Measurements from ENCODE around the gene C11orf58.

Gene C11orf58

DNA sequence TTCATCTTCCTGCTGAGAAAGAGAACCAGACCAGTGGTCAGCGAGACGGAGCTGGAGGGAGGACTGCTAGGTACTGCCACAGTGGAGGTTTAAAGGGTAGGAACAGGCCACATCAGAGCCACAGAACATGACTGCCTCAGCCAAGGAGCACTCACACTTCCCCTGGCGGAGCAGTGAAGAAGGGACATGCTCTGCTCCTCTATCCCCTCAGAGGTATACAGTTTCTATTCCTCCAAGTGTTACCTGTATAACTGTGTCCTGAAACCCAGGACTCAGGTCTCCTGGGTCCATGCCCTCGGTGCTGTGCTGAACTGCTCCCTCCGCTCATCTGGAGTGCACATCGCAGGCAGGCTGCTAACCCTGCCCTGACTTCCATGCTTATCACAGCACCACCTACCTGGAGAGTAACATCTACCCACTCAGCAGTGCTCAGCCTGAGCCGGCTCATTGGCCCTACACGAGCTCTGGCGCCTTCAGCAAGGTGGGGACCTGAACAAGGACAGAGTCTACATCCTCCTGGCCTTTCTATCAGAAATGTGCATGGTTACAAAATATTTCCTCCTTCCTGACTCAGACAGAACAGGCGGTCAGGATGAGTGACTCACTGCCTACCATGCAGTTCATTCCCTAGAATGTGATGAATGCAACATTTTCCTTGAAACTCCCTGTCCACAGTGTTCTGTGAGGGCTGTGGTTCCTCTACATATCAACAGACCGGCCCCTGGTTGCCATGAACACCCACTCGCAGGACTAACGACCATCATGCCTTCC, 52.9 kb downstream of the C11orf58 start:
- Histone ChIP-seq H3K27ac (ENCODE audit: insufficient read depth, low read length, poor library complexity, severe bottlenecking) (no peak overlapping the region), H3K4me3 (ENCODE audit: insufficient read depth, low read depth, low read length, poor library complexity, severe bottlenecking) (no peak overlapping the region), H3K9me3 (ENCODE audit: control insufficient read depth, low read length) (no peaks in the 10 kb centered on the region), H3K36me3 (ENCODE audit: control insufficient read depth, insufficient read depth, low read length) (no peaks in the 10 kb centered on the region), H3K4me1 (ENCODE audit: control insufficient read depth, insufficient read depth, low read length, poor library complexity, severe bottlenecking) (peaks cover 2% of the 10 kb centered on the region), H3K27me3 (replicated peaks; ENCODE audit: control insufficient read depth, insufficient read depth, low read length, poor library complexity, severe bottlenecking) (no peaks in the 10 kb centered on the region)
- DNase-seq = no peak

DNA sequence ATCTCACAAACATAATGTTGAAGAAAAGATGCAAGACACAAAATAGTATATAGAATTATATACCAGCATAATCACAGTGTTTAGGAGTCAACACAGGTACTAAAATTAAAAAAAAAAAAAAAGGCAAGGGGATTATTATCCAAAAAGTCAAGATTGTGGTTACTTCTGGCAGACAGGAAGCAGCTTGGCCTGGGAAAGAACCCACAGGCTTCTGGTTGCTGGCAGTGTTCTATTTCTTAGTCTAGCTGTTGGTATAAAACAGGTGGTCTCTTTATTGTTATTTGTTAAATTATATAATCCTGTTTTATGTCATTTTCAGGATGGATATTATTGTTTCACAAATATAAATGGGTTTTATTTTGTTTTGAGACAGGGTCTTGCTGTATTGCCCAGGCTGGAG, 54.0 kb downstream of the C11orf58 start:
- no peak overlapping the region for H3K4me3 ChIP-seq (ENCODE audit: insufficient read depth, low read depth, low read length, poor library complexity, severe bottlenecking)
- no peak overlapping the region for H3K27ac ChIP-seq (ENCODE audit: insufficient read depth, low read length, poor library complexity, severe bottlenecking)
- no peaks in the 10 kb centered on the region for H3K9me3 ChIP-seq (ENCODE audit: control insufficient read depth, low read length)
- H3K4me1 ChIP-seq (ENCODE audit: control insufficient read depth, insufficient read depth, low read length, poor library complexity, severe bottlenecking) = peaks cover 2% of the 10 kb centered on the region
- DNase-seq = no peak
- no peaks in the 10 kb centered on the region for H3K36me3 ChIP-seq (ENCODE audit: control insufficient read depth, insufficient read depth, low read length)
- H3K27me3 ChIP-seq (replicated peaks; ENCODE audit: control insufficient read depth, insufficient read depth, low read length, poor library complexity, severe bottlenecking) = no peaks in the 10 kb centered on the region

DNA sequence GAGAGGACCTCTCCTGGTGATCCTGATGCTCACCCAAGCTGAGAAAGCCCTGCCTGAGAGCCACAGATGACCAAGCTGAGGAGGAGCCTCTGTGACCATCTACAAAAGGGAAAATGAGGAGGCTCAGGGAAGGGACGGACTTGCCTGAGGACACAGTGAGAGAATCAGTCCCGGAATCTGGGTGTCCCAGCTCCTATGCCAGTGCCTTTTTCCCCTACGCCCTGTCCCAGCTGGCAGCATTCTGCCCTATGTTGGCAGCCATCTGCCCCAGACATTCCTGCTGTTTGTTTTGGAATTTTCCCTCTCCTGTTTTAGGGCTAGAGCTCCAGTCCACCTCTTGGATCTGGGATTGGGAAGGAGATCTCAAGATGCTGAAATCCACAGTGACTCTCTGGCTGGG, 54.6 kb downstream of the C11orf58 start:
- Histone ChIP-seq H3K4me3 (ENCODE audit: insufficient read depth, low read depth, low read length, poor library complexity, severe bottlenecking) (no peak overlapping the region), H3K27me3 (replicated peaks; ENCODE audit: control insufficient read depth, insufficient read depth, low read length, poor library complexity, severe bottlenecking) (no peaks in the 10 kb centered on the region), H3K27ac (ENCODE audit: insufficient read depth, low read length, poor library complexity, severe bottlenecking) (no peak overlapping the region), H3K36me3 (ENCODE audit: control insufficient read depth, insufficient read depth, low read length) (no peaks in the 10 kb centered on the region), H3K9me3 (ENCODE audit: control insufficient read depth, low read length) (no peaks in the 10 kb centered on the region), H3K4me1 (ENCODE audit: control insufficient read depth, insufficient read depth, low read length, poor library complexity, severe bottlenecking) (peaks cover 2% of the 10 kb centered on the region)
- DNase-seq = no peak

DNA sequence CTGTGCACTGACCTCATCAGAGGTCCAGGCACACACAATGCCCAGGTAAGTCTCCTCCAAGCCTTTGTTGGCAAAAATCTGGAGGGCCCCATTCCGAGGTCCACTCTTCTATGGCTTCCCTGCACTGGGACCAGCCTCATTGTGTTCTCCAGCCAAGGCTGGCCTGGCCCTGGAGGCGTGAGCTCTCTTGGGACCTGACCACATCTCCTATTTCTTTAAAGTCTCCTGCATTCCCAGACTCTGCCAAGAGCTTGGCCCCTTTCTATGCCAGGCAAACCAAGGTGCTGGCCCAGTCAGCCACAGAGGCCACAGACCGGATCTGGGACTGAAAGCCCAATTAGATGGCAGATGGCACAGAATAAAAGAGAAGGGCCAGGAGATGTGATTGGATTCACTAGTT, 55.1 kb downstream of the C11orf58 start:
- Histone ChIP-seq H3K4me3 (ENCODE audit: insufficient read depth, low read depth, low read length, poor library complexity, severe bottlenecking) (no peak overlapping the region), H3K27ac (ENCODE audit: insufficient read depth, low read length, poor library complexity, severe bottlenecking) (no peak overlapping the region), H3K9me3 (ENCODE audit: control insufficient read depth, low read length) (no peaks in the 10 kb centered on the region), H3K27me3 (replicated peaks; ENCODE audit: control insufficient read depth, insufficient read depth, low read length, poor library complexity, severe bottlenecking) (no peaks in the 10 kb centered on the region), H3K36me3 (ENCODE audit: control insufficient read depth, insufficient read depth, low read length) (no peaks in the 10 kb centered on the region), H3K4me1 (ENCODE audit: control insufficient read depth, insufficient read depth, low read length, poor library complexity, severe bottlenecking) (peaks cover 2% of the 10 kb centered on the region)
- DNase-seq = no peak

DNA sequence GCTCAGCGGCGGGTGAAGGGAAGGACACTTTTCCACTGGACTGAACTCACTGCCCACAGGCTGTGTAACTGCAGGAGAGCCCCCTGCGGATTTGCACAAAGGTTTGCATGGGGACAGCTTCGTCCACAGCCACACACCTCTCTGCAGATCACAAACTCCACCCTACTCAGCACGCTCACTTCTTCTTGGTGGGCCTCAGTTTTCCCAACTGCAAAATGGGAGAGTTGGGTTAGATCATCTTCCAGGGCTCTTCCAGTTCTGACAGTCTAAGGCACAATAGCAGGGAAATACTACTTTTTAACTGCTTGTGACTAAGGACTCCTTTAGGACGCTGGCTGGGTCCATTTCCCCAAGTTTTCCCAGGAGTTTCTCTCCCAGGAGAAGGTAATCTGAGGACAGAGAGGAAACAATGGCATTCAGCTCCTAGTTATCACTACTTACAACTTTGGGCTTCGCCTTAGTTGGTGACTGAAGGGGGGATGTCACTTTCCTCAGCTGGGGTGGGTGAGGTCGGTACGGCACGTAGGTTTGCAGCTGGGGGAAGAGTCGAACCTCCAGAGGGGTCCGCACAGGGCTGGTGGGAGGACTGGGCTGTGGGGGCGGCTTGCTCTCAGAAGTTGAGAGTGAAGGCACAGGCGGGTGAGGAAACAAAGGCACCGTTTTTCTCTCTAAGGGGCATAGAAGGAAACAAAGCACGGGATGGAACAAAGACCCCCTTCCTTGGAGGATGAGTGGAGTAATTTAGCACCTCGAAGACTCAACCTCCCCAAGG, 55.8 kb downstream of the C11orf58 start:
- peaks cover 2% of the 10 kb centered on the region for H3K4me1 ChIP-seq (ENCODE audit: control insufficient read depth, insufficient read depth, low read length, poor library complexity, severe bottlenecking)
- no peaks in the 10 kb centered on the region for H3K36me3 ChIP-seq (ENCODE audit: control insufficient read depth, insufficient read depth, low read length)
- DNase-seq = no peak
- no peaks in the 10 kb centered on the region for H3K9me3 ChIP-seq (ENCODE audit: control insufficient read depth, low read length)
- no peaks in the 10 kb centered on the region for H3K27me3 ChIP-seq (replicated peaks; ENCODE audit: control insufficient read depth, insufficient read depth, low read length, poor library complexity, severe bottlenecking)
- no peak overlapping the region for H3K27ac ChIP-seq (ENCODE audit: insufficient read depth, low read length, poor library complexity, severe bottlenecking)
- no peak overlapping the region for H3K4me3 ChIP-seq (ENCODE audit: insufficient read depth, low read depth, low read length, poor library complexity, severe bottlenecking)

DNA sequence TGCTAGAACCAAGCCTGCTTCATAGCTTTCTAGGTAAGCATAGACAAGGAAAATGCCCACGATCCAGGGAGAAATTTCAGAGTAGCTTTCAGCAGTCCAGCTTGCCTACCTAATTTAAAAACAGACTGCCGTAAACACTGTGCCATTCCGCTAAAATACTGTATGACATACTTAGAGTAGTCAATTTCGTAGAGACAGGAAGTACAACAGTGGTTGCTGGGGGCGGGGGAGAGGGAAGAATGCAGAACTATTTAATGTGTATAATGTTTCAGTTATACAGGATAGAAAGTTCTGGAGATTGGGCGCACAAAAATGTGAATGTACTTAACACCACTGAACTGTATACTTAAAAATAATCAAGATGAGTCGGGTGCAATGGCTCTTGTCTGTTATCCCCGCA, 56.7 kb downstream of the C11orf58 start:
- H3K27ac ChIP-seq (ENCODE audit: insufficient read depth, low read length, poor library complexity, severe bottlenecking) = no peak overlapping the region
- H3K4me1 ChIP-seq (ENCODE audit: control insufficient read depth, insufficient read depth, low read length, poor library complexity, severe bottlenecking) = peaks cover 2% of the 10 kb centered on the region
- no peaks in the 10 kb centered on the region for H3K27me3 ChIP-seq (replicated peaks; ENCODE audit: control insufficient read depth, insufficient read depth, low read length, poor library complexity, severe bottlenecking)
- no peak for DNase-seq
- no peaks in the 10 kb centered on the region for H3K9me3 ChIP-seq (ENCODE audit: control insufficient read depth, low read length)
- H3K36me3 ChIP-seq (ENCODE audit: control insufficient read depth, insufficient read depth, low read length) = no peaks in the 10 kb centered on the region
- no peak overlapping the region for H3K4me3 ChIP-seq (ENCODE audit: insufficient read depth, low read depth, low read length, poor library complexity, severe bottlenecking)

DNA sequence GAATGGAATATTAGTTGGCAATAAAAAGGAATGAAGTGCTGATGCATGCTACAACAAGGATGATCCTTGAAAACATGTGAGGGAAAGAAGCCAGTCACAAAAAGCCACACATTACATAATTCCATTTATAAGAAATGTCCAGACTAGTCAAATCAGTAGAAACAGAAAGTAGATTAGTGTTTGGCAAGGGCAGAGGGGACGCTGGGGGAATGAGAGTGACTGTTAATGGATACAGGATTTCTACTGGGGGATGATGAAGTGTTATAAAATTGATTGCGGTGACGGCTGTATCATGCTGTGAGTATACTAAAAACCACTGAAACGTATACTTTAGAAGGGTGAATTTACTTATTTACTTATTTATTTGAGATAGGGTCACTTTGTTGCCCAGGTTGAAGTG, 57.9 kb downstream of the C11orf58 start:
- DNase-seq = no peak
- Histone ChIP-seq H3K4me3 (ENCODE audit: insufficient read depth, low read depth, low read length, poor library complexity, severe bottlenecking) (no peak overlapping the region), H3K36me3 (ENCODE audit: control insufficient read depth, insufficient read depth, low read length) (no peaks in the 10 kb centered on the region), H3K4me1 (ENCODE audit: control insufficient read depth, insufficient read depth, low read length, poor library complexity, severe bottlenecking) (peaks cover 2% of the 10 kb centered on the region), H3K27me3 (replicated peaks; ENCODE audit: control insufficient read depth, insufficient read depth, low read length, poor library complexity, severe bottlenecking) (no peaks in the 10 kb centered on the region), H3K9me3 (ENCODE audit: control insufficient read depth, low read length) (no peaks in the 10 kb centered on the region), H3K27ac (ENCODE audit: insufficient read depth, low read length, poor library complexity, severe bottlenecking) (no peak overlapping the region)

DNA sequence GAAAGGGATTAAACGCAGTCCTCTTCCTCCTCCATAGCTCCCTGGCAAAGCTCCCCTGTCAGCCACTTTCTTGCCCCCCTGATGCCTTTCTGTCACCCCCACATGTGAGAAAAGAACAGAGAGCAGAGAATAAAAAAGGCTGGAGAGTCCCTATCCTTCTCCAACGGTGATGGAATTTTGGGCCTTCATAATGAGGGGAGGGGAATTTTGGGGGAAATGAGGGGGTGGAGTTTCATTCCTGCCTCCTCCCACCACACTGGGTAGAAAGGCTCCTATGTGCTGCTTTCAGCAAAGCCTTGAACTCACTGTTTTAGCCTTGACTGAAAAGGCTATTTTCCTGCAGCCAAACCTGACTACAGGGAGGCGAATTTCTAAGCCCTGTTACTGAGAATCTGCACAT, 59.3 kb downstream of the C11orf58 start:
- H3K36me3 ChIP-seq (ENCODE audit: control insufficient read depth, insufficient read depth, low read length) = no peaks in the 10 kb centered on the region
- H3K4me3 ChIP-seq (ENCODE audit: insufficient read depth, low read depth, low read length, poor library complexity, severe bottlenecking) = no peak overlapping the region
- no peaks in the 10 kb centered on the region for H3K27me3 ChIP-seq (replicated peaks; ENCODE audit: control insufficient read depth, insufficient read depth, low read length, poor library complexity, severe bottlenecking)
- DNase-seq = no peak
- H3K9me3 ChIP-seq (ENCODE audit: control insufficient read depth, low read length) = no peaks in the 10 kb centered on the region
- H3K4me1 ChIP-seq (ENCODE audit: control insufficient read depth, insufficient read depth, low read length, poor library complexity, severe bottlenecking) = peaks cover 2% of the 10 kb centered on the region
- no peak overlapping the region for H3K27ac ChIP-seq (ENCODE audit: insufficient read depth, low read length, poor library complexity, severe bottlenecking)

DNA sequence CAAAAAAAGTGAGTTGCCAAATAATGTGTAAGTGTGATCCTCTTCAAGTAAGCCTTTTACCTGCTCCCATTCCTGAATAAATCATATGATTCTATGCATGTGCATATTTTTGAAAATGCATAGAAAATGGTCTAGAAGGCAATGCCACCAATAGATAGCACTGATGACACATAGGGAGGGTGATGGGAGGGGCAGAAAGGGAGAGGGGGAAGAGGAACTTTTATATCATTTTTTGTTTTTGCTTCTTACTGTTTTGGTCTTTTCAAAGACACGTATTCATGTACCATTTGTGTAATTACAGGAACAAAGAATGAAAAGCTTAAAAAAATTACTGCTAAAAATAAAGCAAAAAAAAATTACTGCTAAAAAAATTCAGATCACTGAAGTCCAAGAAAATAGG, 60.8 kb downstream of the C11orf58 start:
- no peak for DNase-seq
- Histone ChIP-seq H3K36me3 (ENCODE audit: control insufficient read depth, insufficient read depth, low read length) (no peaks in the 10 kb centered on the region), H3K27ac (ENCODE audit: insufficient read depth, low read length, poor library complexity, severe bottlenecking) (no peak overlapping the region), H3K4me3 (ENCODE audit: insufficient read depth, low read depth, low read length, poor library complexity, severe bottlenecking) (no peak overlapping the region), H3K9me3 (ENCODE audit: control insufficient read depth, low read length) (no peaks in the 10 kb centered on the region), H3K27me3 (replicated peaks; ENCODE audit: control insufficient read depth, insufficient read depth, low read length, poor library complexity, severe bottlenecking) (no peaks in the 10 kb centered on the region), H3K4me1 (ENCODE audit: control insufficient read depth, insufficient read depth, low read length, poor library complexity, severe bottlenecking) (peaks cover 2% of the 10 kb centered on the region)

DNA sequence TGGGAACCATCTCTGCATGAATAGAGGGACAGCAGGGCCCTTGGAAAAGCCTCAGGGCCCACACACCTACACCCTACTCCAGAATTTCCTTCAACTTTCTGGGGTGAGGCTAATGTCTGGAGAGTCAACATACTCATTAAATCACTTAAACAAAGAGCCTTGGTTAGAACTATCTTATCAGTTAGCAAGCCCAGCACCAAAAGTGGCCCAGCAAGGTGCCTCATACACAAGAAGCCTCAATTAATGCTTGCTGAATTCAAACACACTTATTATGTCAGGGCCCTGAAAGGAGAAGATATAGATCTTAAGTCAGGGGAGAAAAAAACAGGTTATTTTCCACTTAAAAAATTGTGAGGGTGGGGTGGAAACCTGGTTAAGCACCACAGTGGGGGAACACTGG, 61.4 kb downstream of the C11orf58 start:
- Histone ChIP-seq H3K4me3 (ENCODE audit: insufficient read depth, low read depth, low read length, poor library complexity, severe bottlenecking) (no peak overlapping the region), H3K27ac (ENCODE audit: insufficient read depth, low read length, poor library complexity, severe bottlenecking) (no peak overlapping the region), H3K27me3 (replicated peaks; ENCODE audit: control insufficient read depth, insufficient read depth, low read length, poor library complexity, severe bottlenecking) (no peaks in the 10 kb centered on the region), H3K36me3 (ENCODE audit: control insufficient read depth, insufficient read depth, low read length) (no peaks in the 10 kb centered on the region), H3K9me3 (ENCODE audit: control insufficient read depth, low read length) (no peaks in the 10 kb centered on the region), H3K4me1 (ENCODE audit: control insufficient read depth, insufficient read depth, low read length, poor library complexity, severe bottlenecking) (peaks cover 2% of the 10 kb centered on the region)
- DNase-seq = no peak

Data from effector memory CD4-positive, alpha-beta T cell (primary cell).